Measurements from ENCODE around the gene ZNF280B. TPM values are rescaled to one million over a fixed set of nuclear protein-coding genes. Genes with fewer than 3 reads are reported as not detected.

ZNF280B gene
- total and polyA plus RNA-seq, 2 experiments from 2014 or later: 0.11 to 0.45 TPM

- DNase-seq: no peak
- H3K36me3 ChIP-seq (ENCODE audit: low read depth): no peaks in the 10 kb centered on the region
- TF ChIP-seq EZH2 (IDR thresholded peaks at IDR 0.05; ENCODE audit: insufficient read depth, poor library complexity, severe bottlenecking): no peak
- TF ChIP-seq EZH2phosphoT487 (IDR thresholded peaks at IDR 0.05; ENCODE audit: insufficient read depth, low read depth): no peak
- H3K4me2 ChIP-seq (ENCODE audit: unreplicated experiment): no peak overlapping the region
- H3K4me3 ChIP-seq: no peak overlapping the region
- H3K27me3 ChIP-seq (replicated peaks; ENCODE audit: insufficient read depth): no peaks in the 10 kb centered on the region
- no peaks in the 10 kb centered on the region for H3K9me3 ChIP-seq (ENCODE audit: low read depth)
- H3K4me1 ChIP-seq (ENCODE audit: insufficient read depth): no peaks in the 10 kb centered on the region
- no peak overlapping the region for H3K9ac ChIP-seq
- no peaks in the 10 kb centered on the region for H3K79me2 ChIP-seq (ENCODE audit: insufficient read depth)
- no peaks in the 10 kb centered on the region for H3F3A ChIP-seq (ENCODE audit: insufficient read depth)
- WGBS, 2 experiments (ENCODE audit: low coverage in 1 of 2, low lambda C conversion rate in 2 of 2, missing lambda C conversion rate in 2 of 2): 87 to 93% methylated on average over 9 of the region's 9 CpGs
- H2AFZ ChIP-seq: no peak overlapping the region
- H3K27ac ChIP-seq: no peak overlapping the region
- in situ Hi-C loops (cut with MboI): no loop called here
- H4K20me1 ChIP-seq (ENCODE audit: insufficient read depth): no peaks in the 10 kb centered on the region
- no peaks in the 10 kb centered on the region for H3K9me2 ChIP-seq (ENCODE audit: insufficient read depth)
These were observed 47.1 kb upstream of the ZNF280B start for GRCh38 chr22:22555596-22555995.

DNA sequence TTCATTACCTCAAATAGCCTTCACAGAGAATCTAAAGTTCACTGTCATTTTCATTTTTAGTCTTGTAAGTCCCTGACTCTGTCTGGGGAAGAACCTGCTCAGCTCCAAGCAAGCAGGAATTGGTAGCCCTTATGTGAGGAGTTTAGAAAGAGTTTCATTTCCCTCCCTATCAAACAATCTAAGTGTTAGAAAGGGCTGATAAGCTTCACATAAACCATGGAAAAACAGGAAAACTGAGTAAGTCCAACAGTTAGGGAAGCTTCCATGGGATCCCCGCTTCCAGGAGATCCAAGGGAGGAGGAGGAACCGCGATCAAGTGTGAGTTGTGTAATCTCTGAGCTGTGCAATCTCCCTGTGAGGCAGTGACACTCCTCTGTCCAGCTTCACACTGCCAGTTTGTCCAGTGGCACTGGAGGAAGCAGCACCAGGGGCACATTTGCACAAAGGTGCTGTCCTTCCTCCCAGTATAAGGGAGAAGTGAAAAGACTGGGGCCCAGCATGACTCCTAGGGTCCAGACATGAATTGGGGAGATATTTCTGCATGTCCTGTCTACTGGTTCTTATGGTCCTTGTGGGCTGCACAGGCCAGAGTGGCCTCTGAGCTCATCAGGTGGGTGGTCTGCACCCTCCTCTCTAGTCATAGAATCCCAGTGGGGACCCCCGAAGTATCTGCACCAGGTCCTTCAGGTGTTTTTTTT lies 46.2 kb upstream of the ZNF280B start:
- Histone ChIP-seq H4K20me1 (ENCODE audit: insufficient read depth) (no peaks in the 10 kb centered on the region), H3K9me2 (ENCODE audit: insufficient read depth) (no peaks in the 10 kb centered on the region), H3K27ac (no peak overlapping the region), H3F3A (ENCODE audit: insufficient read depth) (no peaks in the 10 kb centered on the region), H3K9ac (no peak overlapping the region), H3K27me3 (replicated peaks; ENCODE audit: insufficient read depth) (no peaks in the 10 kb centered on the region), H3K9me3 (ENCODE audit: low read depth) (no peaks in the 10 kb centered on the region), H3K36me3 (ENCODE audit: low read depth) (no peaks in the 10 kb centered on the region), H3K4me3 (no peak overlapping the region), H3K4me1 (ENCODE audit: insufficient read depth) (no peaks in the 10 kb centered on the region), H3K79me2 (ENCODE audit: insufficient read depth) (no peaks in the 10 kb centered on the region), H3K4me2 (ENCODE audit: unreplicated experiment) (no peak overlapping the region), H2AFZ (no peak overlapping the region)
- no peak for DNase-seq
- no peak for TF ChIP-seq EZH2 (IDR thresholded peaks at IDR 0.05; ENCODE audit: insufficient read depth, poor library complexity, severe bottlenecking)
- TF ChIP-seq EZH2phosphoT487 (IDR thresholded peaks at IDR 0.05; ENCODE audit: insufficient read depth, low read depth): no peak
- in situ Hi-C loops (cut with MboI): no loop called here
- WGBS, 2 experiments (ENCODE audit: low coverage in 1 of 2, low lambda C conversion rate in 2 of 2, missing lambda C conversion rate in 2 of 2): 49 to 53% methylated on average over 4 of the region's 4 CpGs

GRCh38 chr22:22553735-22554586 lies 45.4 kb upstream of the ZNF280B start:
- no peak overlapping the region for H3K27ac ChIP-seq

GRCh38 chr22:22553141-22553540 lies 44.6 kb upstream of the ZNF280B start:
- H3K36me3 ChIP-seq (ENCODE audit: low read depth): no peaks in the 10 kb centered on the region
- no peak overlapping the region for H3K27ac ChIP-seq
- no peak overlapping the region for H2AFZ ChIP-seq
- H3K4me2 ChIP-seq (ENCODE audit: unreplicated experiment): no peak overlapping the region
- H3F3A ChIP-seq (ENCODE audit: insufficient read depth): no peaks in the 10 kb centered on the region
- no peaks in the 10 kb centered on the region for H3K4me1 ChIP-seq (ENCODE audit: insufficient read depth)
- H3K79me2 ChIP-seq (ENCODE audit: insufficient read depth): no peaks in the 10 kb centered on the region
- WGBS, 2 experiments (ENCODE audit: low coverage in 1 of 2, low lambda C conversion rate in 2 of 2, missing lambda C conversion rate in 2 of 2): 17 to 19% methylated on average over 1 of the region's 1 CpG
- no peak overlapping the region for H3K4me3 ChIP-seq
- H4K20me1 ChIP-seq (ENCODE audit: insufficient read depth): no peaks in the 10 kb centered on the region
- H3K9me3 ChIP-seq (ENCODE audit: low read depth): no peaks in the 10 kb centered on the region
- DNase-seq: no peak
- no peak for TF ChIP-seq EZH2phosphoT487 (IDR thresholded peaks at IDR 0.05; ENCODE audit: insufficient read depth, low read depth)
- no peak for TF ChIP-seq EZH2 (IDR thresholded peaks at IDR 0.05; ENCODE audit: insufficient read depth, poor library complexity, severe bottlenecking)
- H3K9me2 ChIP-seq (ENCODE audit: insufficient read depth): no peaks in the 10 kb centered on the region
- in situ Hi-C loops (cut with MboI): no loop called here
- peaks cover 5% of the 10 kb centered on the region; the same call in 1 of the 2 replicates for H3K27me3 ChIP-seq (replicated peaks; ENCODE audit: insufficient read depth)
- no peak overlapping the region for H3K9ac ChIP-seq

More at GRCh38 chr22:22553735-22554586, 45.4 kb upstream of the ZNF280B start:
- DNase-seq: no peak
- H3K9ac ChIP-seq: no peak overlapping the region
- H3F3A ChIP-seq (ENCODE audit: insufficient read depth): no peaks in the 10 kb centered on the region
- no peaks in the 10 kb centered on the region for H3K9me3 ChIP-seq (ENCODE audit: low read depth)
- H3K27me3 ChIP-seq (replicated peaks; ENCODE audit: insufficient read depth): peaks cover 3% of the 10 kb centered on the region; the same call in 1 of the 2 replicates
- in situ Hi-C loops (cut with MboI): no loop called here
- no peaks in the 10 kb centered on the region for H3K79me2 ChIP-seq (ENCODE audit: insufficient read depth)
- H3K4me2 ChIP-seq (ENCODE audit: unreplicated experiment): no peak overlapping the region
- no peaks in the 10 kb centered on the region for H3K36me3 ChIP-seq (ENCODE audit: low read depth)
- no peaks in the 10 kb centered on the region for H3K4me1 ChIP-seq (ENCODE audit: insufficient read depth)
- 36 to 42% methylated on average over 8 of the region's 8 CpGs for WGBS, 2 experiments (ENCODE audit: low coverage in 1 of 2, low lambda C conversion rate in 2 of 2, missing lambda C conversion rate in 2 of 2)
- H4K20me1 ChIP-seq (ENCODE audit: insufficient read depth): no peaks in the 10 kb centered on the region
- TF ChIP-seq EZH2phosphoT487 (IDR thresholded peaks at IDR 0.05; ENCODE audit: insufficient read depth, low read depth) (no peak), EZH2 (IDR thresholded peaks at IDR 0.05; ENCODE audit: insufficient read depth, poor library complexity, severe bottlenecking) (no peak)
- no peak overlapping the region for H3K4me3 ChIP-seq
- H3K9me2 ChIP-seq (ENCODE audit: insufficient read depth): no peaks in the 10 kb centered on the region
- no peak overlapping the region for H2AFZ ChIP-seq
